Left lung (tissue), 10 donors: ENCODE measurements around the gene CCDC85B. TPM values are rescaled to one million over a fixed set of nuclear protein-coding genes. Genes with fewer than 3 reads are reported as not detected.

Source experiments
- ATAC-seq: fragments of 200-7000 bp; cut with Tn5 transposase; one replicate; pipeline ENCODE4 v1.9.1; 2020; ENCODE audit warnings: moderate library complexity
- DNase-seq, 4 donors: peaks; one replicate each; pipeline ENCODE4 v3.0.0-alpha.2; 2013 to 2020
- H3K27ac ChIP-seq, 2 donors: fragments of 200-600 bp; sonication (generic) in 1 of 2; one replicate each; pipeline versions ENCODE4 v1.5.0 to v1.8.0; 2020 to 2021
- H3K27me3 ChIP-seq, 2 donors: fragments of 200-600 bp; sonication (generic) in 1 of 2; one replicate each; pipeline versions ENCODE4 v1.5.0 to v1.8.0; 2020 to 2021
- H3K36me3 ChIP-seq, 2 donors: fragments of 200-600 bp; sonication (generic) in 1 of 2; one replicate each; pipeline versions ENCODE4 v1.5.0 to v1.8.0; 2020 to 2021
- H3K4me1 ChIP-seq, 2 donors: fragments of 200-600 bp; one replicate each; pipeline ENCODE4 v1.8.0; 2021
- H3K4me3 ChIP-seq, 2 donors: fragments of 200-600 bp; sonication (generic) in 1 of 2; one replicate each; pipeline versions ENCODE4 v1.5.0 to v1.8.0; 2020 to 2021; ENCODE audit warnings: mild to moderate bottlenecking in 1 of 2
- H3K9me3 ChIP-seq, 2 donors: fragments of 200-600 bp; sonication (generic) in 1 of 2; one replicate each; pipeline versions ENCODE4 v1.5.0 to v1.8.0; 2020 to 2021
- intact Hi-C, 2 donors: fragments of 100-400 bp; cut with DNase I; formaldehyde crosslinking; loops; one replicate each; pipeline versions ENCODE4 v1.11.2 to v1.14.2; 2022
- polyA plus RNA-seq, 6 donors: library from polyadenylated mRNA; unstranded; fragments of 120-200 nt; gene quantifications; one replicate each; pipeline ENCODE4 v1.2.1, GENCODE V29; 2013; ENCODE audit not compliant: insufficient read length in 6 of 6
- total RNA-seq, 2 donors: library from RNA; stranded (reverse); fragmentation: NEBNext Ultra II Directional; extraction: Animal tissue kit (Norgen Biotek cat#: 25700); gene quantifications; one replicate each; pipeline ENCODE4 v1.2.1, GENCODE V29; 2021
- TF ChIP-seq, protein P1 (sequence below), 2 donors: fragments of 200-600 bp; sonication (generic) in 1 of 2; IDR thresholded peaks; one replicate each; pipeline versions ENCODE4 v1.5.0 to v1.8.0; 2021; ENCODE audit warnings: antibody characterized with exemption in 2 of 2
- donor health status: DM: no; HTN: yes; CAD: no.
- donor health status: DM: no; HTN: no; CAD: no.

Gene CCDC85B
- total and polyA plus RNA-seq, 8 donors: 10.0 to 32.0 (median 19.0) TPM

DNA sequence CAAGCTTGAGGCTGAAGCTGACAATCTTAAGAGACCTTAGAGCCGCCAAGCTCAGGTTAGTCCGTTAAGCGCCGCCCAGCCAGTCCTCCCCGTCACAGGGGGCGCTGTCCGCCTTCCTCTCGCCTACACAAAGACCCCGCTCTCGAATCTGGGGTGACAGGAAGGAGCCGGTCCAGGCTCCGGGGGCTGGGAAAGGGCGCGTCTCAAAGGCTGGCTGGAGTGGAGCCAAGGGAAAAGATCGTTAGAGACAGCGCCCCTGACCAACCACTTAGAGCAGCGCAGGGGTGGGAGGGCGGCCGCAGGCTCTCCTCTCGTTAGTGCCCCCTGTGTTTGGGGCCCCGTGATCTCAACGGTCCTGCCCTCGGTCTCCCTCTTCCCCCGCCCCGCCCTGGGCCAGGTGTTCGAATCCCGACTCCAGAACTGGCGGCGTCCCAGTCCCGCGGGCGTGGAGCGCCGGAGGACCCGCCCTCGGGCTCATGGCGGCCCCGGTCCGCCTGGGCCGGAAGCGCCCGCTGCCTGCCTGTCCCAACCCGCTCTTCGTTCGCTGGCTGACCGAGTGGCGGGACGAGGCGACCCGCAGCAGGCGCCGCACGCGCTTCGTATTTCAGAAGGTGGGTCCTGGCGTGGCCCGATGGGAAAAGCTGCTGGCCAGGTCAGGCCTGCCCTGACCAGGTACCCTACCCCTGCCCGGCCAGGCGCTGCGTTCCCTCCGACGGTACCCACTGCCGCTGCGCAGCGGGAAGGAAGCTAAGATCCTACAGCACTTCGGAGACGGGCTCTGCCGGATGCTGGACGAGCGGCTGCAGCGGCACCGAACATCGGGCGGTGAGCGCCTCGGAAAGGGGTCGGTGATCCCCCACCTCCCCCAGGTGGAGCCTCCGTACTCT, 30.0 kb upstream of the CCDC85B start, which contains the start of gene MUS81:
TSS of gene MUS81 (plus strand) at position 156 of the 887 bp plus-strand sequence. CDS start at position 477, 321 bp downstream.
- intact Hi-C loops: no loop called here
- Histone ChIP-seq H3K27ac (peak within 1 kb of the TSS; percentile 95 to 99), H3K9me3 (no peaks in the 10 kb centered on the region), H3K27me3 (no peaks in the 10 kb centered on the region), H3K4me3 (peak within 1 kb of the TSS; percentile 78 to 96), H3K36me3 (peaks cover 0 to 47% of the 10 kb centered on the region in 2 donors), H3K4me1 (peaks cover 19 to 61% of the 10 kb centered on the region in 2 donors)
- TF ChIP-seq, protein P1, sequence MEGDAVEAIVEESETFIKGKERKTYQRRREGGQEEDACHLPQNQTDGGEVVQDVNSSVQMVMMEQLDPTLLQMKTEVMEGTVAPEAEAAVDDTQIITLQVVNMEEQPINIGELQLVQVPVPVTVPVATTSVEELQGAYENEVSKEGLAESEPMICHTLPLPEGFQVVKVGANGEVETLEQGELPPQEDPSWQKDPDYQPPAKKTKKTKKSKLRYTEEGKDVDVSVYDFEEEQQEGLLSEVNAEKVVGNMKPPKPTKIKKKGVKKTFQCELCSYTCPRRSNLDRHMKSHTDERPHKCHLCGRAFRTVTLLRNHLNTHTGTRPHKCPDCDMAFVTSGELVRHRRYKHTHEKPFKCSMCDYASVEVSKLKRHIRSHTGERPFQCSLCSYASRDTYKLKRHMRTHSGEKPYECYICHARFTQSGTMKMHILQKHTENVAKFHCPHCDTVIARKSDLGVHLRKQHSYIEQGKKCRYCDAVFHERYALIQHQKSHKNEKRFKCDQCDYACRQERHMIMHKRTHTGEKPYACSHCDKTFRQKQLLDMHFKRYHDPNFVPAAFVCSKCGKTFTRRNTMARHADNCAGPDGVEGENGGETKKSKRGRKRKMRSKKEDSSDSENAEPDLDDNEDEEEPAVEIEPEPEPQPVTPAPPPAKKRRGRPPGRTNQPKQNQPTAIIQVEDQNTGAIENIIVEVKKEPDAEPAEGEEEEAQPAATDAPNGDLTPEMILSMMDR (IDR thresholded peaks at IDR 0.05): peak; percentile 89 to 93
- peak; percentile 93 to 98 (median 96) for DNase-seq
- ATAC-seq: peak; percentile 70

DNA sequence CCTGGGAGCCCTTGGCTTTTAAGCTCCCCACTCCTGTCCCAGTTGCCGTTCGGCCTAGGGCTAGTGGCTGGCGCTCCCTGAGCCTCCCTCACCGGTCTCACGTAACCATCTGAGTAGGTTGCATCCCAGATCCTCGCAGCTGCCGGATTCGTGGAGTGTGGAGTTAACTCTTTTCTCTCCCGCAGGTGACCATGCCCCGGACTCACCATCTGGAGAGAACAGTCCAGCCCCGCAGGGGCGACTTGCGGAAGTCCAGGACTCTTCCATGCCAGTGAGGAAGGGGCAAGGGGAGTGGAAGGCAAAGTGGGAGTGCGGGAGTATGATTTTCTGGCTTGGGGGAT, 29.3 kb upstream of the CCDC85B start:
- H3K9me3 ChIP-seq: no peaks in the 10 kb centered on the region
- intact Hi-C loops: no loop called here
- peaks cover 0 to 47% of the 10 kb centered on the region in 2 donors for H3K36me3 ChIP-seq
- no peak for DNase-seq
- peak overlapping the region; percentile 95 to 99 for H3K27ac ChIP-seq
- peak overlapping the region; percentile 78 to 96 for H3K4me3 ChIP-seq
- TF ChIP-seq, protein P1 (IDR thresholded peaks at IDR 0.05): no peak
- H3K4me1 ChIP-seq: peaks cover 15 to 55% of the 10 kb centered on the region in 2 donors
- ATAC-seq: no peak
- no peaks in the 10 kb centered on the region for H3K27me3 ChIP-seq

DNA sequence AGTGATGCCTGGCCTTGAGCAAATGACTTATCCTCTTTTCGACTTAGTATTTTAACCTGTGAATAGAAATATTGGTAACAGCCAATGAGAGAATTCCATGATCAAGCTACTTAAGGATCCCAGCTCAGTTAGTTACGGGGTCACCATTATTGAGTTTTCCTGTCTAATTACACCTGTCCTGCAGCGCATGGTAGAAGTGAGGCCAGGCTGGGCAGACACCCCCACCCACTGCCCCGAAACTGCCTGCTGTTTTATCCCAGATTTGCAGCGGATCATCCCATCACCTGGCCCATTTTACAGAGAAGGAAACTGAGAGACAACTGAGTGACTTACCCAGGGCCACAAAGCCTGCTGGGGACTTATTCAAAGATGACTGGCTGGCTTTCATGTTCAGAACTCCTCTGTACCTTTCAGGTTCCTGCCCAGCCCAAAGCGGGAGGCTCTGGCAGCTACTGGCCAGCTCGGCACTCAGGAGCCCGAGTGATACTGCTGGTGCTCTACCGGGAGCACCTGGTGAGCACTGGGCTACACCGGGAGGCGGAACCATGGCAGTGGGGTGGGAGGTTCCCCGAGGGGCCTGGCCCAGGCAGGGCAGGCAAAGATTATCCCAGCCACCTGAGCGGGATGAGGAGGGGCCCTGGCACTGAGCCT, 28.8 kb upstream of the CCDC85B start:
- H3K9me3 ChIP-seq: no peaks in the 10 kb centered on the region
- H3K27ac ChIP-seq: peak overlapping the region in 1 of 2 donors; percentile 99
- H3K4me3 ChIP-seq: peak overlapping the region; percentile 78 to 96
- H3K36me3 ChIP-seq: peaks cover 0 to 51% of the 10 kb centered on the region in 2 donors
- intact Hi-C loops: no loop called here
- ATAC-seq (no peak), DNase-seq (peak in 1 of 4 donors; percentile 65)
- TF ChIP-seq, protein P1 (IDR thresholded peaks at IDR 0.05): no peak
- peaks cover 10 to 50% of the 10 kb centered on the region in 2 donors for H3K4me1 ChIP-seq
- no peaks in the 10 kb centered on the region for H3K27me3 ChIP-seq

DNA sequence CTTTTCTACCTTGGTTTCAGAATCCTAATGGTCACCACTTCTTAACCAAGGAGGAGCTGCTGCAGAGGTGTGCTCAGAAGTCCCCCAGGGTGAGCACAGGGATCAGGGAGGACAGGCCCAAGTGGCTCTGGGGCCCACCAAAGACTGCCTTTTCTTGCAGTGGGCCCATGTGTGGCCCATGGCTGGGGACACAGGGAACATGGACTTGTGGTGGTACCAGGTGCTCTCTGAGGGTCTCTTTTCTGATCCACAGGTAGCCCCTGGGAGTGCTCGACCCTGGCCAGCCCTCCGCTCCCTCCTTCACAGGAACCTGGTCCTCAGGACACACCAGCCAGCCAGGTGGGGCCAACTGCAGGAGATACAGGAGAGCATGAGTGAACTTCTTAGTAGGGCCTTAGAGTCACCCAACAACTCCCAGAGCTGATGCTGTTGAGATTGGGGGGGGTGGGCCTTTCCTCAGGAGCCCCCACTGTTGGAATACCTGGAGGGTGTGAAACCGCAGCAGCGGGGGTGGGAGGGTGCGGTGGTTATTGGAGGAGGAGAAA, 28.2 kb upstream of the CCDC85B start:
- H3K27ac ChIP-seq: no peak overlapping the region
- H3K9me3 ChIP-seq: no peaks in the 10 kb centered on the region
- TF ChIP-seq, protein P1 (IDR thresholded peaks at IDR 0.05): no peak
- peaks cover 10 to 53% of the 10 kb centered on the region in 2 donors for H3K4me1 ChIP-seq
- H3K4me3 ChIP-seq: no peak overlapping the region
- ATAC-seq (no peak), DNase-seq (peak in 1 of 4 donors; percentile 39)
- no peaks in the 10 kb centered on the region for H3K27me3 ChIP-seq
- peaks cover 0 to 57% of the 10 kb centered on the region in 2 donors for H3K36me3 ChIP-seq
- intact Hi-C loops: no loop called here
